GM18526 (cell line): ENCODE data around the gene LRRC55.

Experiments used
- POLR2A ChIP-seq: IDR thresholded peaks from 3 replicates; pipeline ENCODE4 v1.6.1; 2011; ENCODE audit not compliant: insufficient read length; ENCODE audit errors: extremely low read depth

Gene LRRC55

GRCh38 chr11:57213342-57214097, 31.8 kb downstream of the LRRC55 start:
- TF ChIP-seq POLR2A: no peak

DNA sequence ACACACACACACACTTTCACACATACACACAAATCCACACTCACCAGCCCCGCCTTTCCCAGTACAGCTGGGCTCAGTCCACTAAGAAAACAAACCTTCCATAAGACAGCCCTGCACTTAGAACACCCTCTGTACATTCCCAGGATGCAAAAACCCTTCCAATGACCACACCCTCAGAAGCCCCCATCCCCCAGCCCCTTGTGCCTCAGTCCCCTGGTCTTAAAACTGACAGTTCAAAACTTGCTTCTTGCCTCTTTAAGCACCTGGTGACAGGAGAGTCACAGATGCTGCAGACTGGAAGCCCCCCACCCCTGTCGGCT, 32.3 kb downstream of the LRRC55 start:
- no peak for TF ChIP-seq POLR2A

DNA sequence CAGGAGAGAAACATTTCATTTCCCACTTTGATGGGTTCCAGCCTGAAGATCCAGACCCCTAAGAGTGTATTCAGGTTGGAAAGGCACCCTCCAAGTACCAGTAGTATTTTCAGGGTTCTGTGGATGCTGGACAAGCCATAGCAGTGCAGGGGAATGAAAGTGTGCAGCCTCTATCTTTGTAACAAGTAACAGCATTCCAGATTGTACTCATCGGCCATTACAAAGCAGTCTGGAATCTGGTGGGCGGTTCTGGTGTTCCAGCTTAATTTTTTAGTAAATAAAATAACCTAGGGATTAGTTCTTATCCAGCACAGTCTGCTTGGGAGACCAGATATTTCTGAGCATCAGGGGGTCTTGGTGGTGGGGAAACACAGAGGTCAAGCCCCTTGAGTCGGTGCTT, 32.7 kb downstream of the LRRC55 start:
- no peak for TF ChIP-seq POLR2A

DNA sequence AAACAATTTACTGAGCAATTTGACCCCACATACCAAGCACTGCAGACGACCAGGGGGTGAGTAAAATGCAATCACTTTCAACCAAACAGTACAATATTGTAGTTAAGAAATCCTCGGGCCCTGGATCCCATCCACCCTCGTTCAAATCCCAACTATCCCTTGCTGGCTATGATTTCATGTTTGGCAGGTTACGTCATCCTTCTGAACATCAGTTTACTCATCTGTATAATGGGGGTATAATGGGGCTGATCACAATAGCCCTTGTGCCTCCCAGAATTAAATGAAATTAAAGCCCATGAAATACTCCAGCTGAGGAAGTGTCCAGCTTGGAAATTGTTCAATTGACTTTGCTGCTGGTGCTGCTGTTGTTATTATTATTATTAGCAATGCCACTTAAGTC, 34.7 kb downstream of the LRRC55 start:
- TF ChIP-seq POLR2A: no peak

- no peak for TF ChIP-seq POLR2A
Measured at GRCh38 chr11:57217053-57217452, 35.3 kb downstream of the LRRC55 start.

GRCh38 chr11:57219021-57219627, 37.4 kb downstream of the LRRC55 start:
- TF ChIP-seq POLR2A: no peak

- no peak for TF ChIP-seq POLR2A
Measured at GRCh38 chr11:57222239-57222638, 40.5 kb downstream of the LRRC55 start.

DNA sequence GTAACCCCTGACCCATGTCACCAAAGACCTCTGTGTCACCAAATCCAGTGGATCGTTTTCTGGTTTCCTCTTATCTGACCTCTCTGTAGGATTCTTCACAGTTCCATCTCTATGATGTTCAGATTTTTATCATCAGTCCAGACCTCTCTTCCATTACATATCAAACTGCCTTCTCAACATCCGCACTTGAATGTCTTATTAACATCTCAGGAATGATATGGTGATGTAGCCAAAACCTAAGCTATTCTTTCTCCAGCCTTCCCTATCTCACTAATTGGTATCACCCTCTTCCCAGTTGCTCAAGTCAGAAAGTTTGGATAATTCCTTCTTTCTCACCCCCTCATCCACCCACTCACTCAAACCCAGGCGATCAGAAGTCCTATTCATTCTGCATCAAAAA, 41.8 kb downstream of the LRRC55 start:
- TF ChIP-seq POLR2A: no peak

DNA sequence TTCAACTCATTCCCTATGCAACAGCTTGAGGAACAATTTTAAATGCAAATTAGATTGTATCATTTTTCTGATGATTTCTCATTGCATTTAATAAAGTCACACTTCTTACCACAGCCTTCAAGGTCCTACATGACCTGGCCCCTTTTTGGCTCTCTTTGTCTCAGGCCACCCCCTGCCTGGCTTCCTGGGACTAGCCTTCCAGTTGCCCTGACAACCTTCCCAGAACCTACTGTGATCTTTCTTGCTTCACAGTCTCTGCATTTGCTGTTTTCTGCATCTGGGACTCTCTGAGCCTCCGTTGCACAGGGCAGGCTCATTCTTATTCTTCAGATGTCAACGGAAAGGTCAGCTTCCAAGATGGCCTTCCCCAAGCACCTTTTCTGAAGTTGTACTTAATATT, 42.4 kb downstream of the LRRC55 start:
- no peak for TF ChIP-seq POLR2A

GRCh38 chr11:57224537-57224936, 42.8 kb downstream of the LRRC55 start:
- no peak for TF ChIP-seq POLR2A

DNA sequence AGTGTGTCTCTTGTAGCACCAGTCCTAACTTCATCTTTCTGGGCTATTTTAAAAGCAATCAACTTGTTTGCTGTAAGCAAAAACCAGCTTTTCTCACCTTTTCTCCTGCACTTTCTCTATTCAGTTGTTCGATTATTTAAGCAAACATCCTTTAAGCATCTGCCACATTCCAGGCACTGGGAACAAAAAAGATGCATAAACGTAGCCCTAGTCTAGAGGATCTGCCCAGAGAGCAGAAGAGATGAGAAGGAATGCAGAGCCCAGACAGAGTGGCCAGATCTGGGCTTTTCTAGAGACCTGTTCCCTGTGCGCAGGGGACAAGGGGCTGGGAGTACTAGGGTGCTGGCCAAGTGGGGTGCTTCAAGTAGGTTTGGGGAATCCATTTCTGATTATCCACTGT, 46.8 kb downstream of the LRRC55 start:
- no peak for TF ChIP-seq POLR2A

GRCh38 chr11:57230316-57230715, 48.6 kb downstream of the LRRC55 start:
- no peak for TF ChIP-seq POLR2A

GRCh38 chr11:57230791-57231538, 49.2 kb downstream of the LRRC55 start:
- TF ChIP-seq POLR2A: no peak

DNA sequence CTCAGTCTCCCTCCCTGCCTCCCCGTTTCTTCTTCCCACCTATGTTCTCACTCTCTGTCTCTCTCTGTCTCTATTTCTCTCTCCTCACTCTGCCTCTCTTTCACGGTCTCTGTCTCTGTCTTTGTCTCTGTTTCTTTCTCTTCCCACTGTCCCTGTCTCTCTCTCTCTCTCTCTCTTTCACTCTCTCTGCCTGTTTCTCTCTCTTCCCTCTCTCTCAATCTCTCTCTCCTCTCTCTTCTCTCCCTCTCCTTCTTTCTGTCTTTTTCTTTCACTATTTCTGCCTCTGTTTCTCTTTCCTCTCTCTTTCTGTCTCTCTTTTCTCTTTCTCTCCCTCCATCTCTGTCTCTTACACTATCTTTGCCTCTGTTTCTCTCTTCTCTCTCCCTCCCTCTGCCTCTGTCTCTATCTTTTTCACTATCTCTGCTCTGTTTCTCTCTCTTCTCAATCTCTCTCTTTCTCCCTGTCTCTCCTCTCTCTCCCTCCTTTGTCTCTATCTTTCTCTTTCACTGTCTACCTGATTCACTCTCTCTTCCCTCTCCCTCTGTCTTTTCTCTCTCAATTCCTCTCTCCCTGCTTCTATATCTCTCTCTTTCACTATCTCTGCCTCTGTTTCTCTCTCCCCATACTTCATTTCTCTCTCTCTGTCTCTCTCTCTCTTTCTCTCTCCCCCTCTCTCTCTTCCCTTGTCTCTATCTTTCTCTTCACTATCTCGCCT, 49.9 kb downstream of the LRRC55 start:
- TF ChIP-seq POLR2A: no peak

DNA sequence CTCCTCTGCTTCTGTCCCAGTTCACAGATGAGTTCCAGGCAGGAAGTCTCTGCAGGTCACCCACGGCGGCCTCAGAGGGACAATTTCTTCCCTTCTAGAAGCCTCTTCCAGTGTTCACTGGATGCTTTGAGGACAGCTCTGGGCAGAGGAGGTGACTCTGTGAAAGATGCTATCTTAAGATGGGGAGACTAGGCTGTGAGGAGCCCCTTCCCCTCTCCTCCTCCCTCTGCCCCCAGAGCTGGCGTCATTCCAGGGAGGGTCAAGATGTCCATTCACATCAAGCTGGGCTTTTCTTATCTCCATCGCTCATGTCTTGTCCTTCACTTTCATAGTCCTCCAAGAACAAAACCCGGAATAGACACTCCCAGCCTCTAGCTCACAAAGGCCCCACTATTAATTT, 51.9 kb downstream of the LRRC55 start:
- no peak for TF ChIP-seq POLR2A
